ENCODE results near the gene ANKEF1. TPM values are rescaled to one million over a fixed set of nuclear protein-coding genes. Genes with fewer than 3 reads are reported as not detected.

Gene ANKEF1
- total and polyA plus RNA-seq, 2 experiments from 2014 or later: 4.7 to 9.7 TPM

GRCh38 chr20:9996944-9997343, 37.8 kb upstream of the ANKEF1 start (continued):
- no peak for TF ChIP-seq CREB1 (CRISPR knock-in tag; IDR thresholded peaks at IDR 0.05; ENCODE audit: low read depth)
- TF ChIP-seq STAT1 (IDR thresholded peaks at IDR 0.05; ENCODE audit: unreplicated experiment): no peak
- no peak for TF ChIP-seq EZH2 (IDR thresholded peaks at IDR 0.05; ENCODE audit: low read depth, unreplicated experiment)
- no peak for TF ChIP-seq CTCF (conservative IDR thresholded peaks at IDR 0.05; ENCODE audit: low read depth in 2 of 2)
- TF ChIP-seq POLR2AphosphoS5 (IDR thresholded peaks at IDR 0.05; ENCODE audit: low read depth): no peak

- Histone ChIP-seq H3K4me2 (no peak overlapping the region), H3F3A (replicated peaks; ENCODE audit: low read depth) (no peaks in the 10 kb centered on the region), H2AFZ (0 out of 2 replicates have a peak overlapping the region, but pooled peaks have one; percentile 26), H3K27ac (ENCODE audit: low read depth) (no peak overlapping the region), H3K9me2 (ENCODE audit: insufficient read depth) (peaks cover 5% of the 10 kb centered on the region; the same call in 1 of the 2 replicates), H3K4me3 (no peak overlapping the region), H3K27me3 (ENCODE audit: insufficient read depth) (no peaks in the 10 kb centered on the region), H3K36me3 (ENCODE audit: insufficient read depth) (no peaks in the 10 kb centered on the region; the same call in 1 of the 2 replicates), H4K20me1 (replicated peaks; ENCODE audit: insufficient read depth) (no peaks in the 10 kb centered on the region), H3K79me2 (replicated peaks; ENCODE audit: insufficient read depth) (no peaks in the 10 kb centered on the region), H3K4me1 (ENCODE audit: insufficient read depth) (no peaks in the 10 kb centered on the region)
- DNase-seq (ENCODE audit: low spot score) (no peak), ATAC-seq (no peak)
- Mint-ChIP-seq H3K4me1 (no peaks in the 10 kb centered on the region), H3K27ac (no peak overlapping the region), H3K27me3 (ENCODE audit: insufficient read depth, low read depth, poor library complexity) (no peaks in the 10 kb centered on the region), H3K9me3 (peaks cover 6% of the 10 kb centered on the region; the same call in 1 of the 3 replicates), H3K4me3 (no peak overlapping the region), H3K36me3 (ENCODE audit: low read depth) (no peaks in the 10 kb centered on the region; the same call in 1 of the 3 replicates)
- TF ChIP-seq CTCF (conservative IDR thresholded peaks at IDR 0.05; ENCODE audit: low read depth in 2 of 2): no peak
- no peak for TF ChIP-seq JUNB (IDR thresholded peaks at IDR 0.05; ENCODE audit: unreplicated experiment)
- no peak for TF ChIP-seq REST (IDR thresholded peaks at IDR 0.05; ENCODE audit: unreplicated experiment)
- no peak for TF ChIP-seq CREB1 (CRISPR knock-in tag; IDR thresholded peaks at IDR 0.05; ENCODE audit: low read depth)
- no peak for TF ChIP-seq NANOG (IDR thresholded peaks at IDR 0.05; ENCODE audit: borderline replicate concordance)
- no peak for TF ChIP-seq ETS1 (IDR thresholded peaks at IDR 0.05)
- TF ChIP-seq EZH2phosphoT487 (IDR thresholded peaks at IDR 0.05; ENCODE audit: unreplicated experiment): no peak
- TF ChIP-seq EZH2 (IDR thresholded peaks at IDR 0.05; ENCODE audit: low read depth, unreplicated experiment): no peak
- no peak for TF ChIP-seq ZNF331 (CRISPR knock-in tag; IDR thresholded peaks at IDR 0.05; ENCODE audit: low read depth)
- no peak for TF ChIP-seq ZNF114 (CRISPR knock-in tag; IDR thresholded peaks at IDR 0.05)
Measured at GRCh38 chr20:9999645-10000044, 35.1 kb upstream of the ANKEF1 start.
